Measurements from ENCODE around the gene DIP2C. TPM values are rescaled to one million over a fixed set of nuclear protein-coding genes. Genes with fewer than 3 reads are reported as not detected.
A peak's percentile ranks its signal among the peaks of the same experiment; 100 is the strongest.

The DIP2C gene
- total RNA-seq, 1 experiment from 2014 or later, result 11.0 TPM

GRCh38 chr10:663466-663751 is 26.1 kb downstream of the DIP2C start:
- TF ChIP-seq CTCF (IDR thresholded peaks at IDR 0.05; ENCODE audit: unreplicated experiment), result no peak
- Mint-ChIP-seq H3K4me1 (ENCODE audit: low read depth, unreplicated experiment) (peaks cover 14% of the 10 kb centered on the region), H3K9me3 (ENCODE audit: low read depth, unreplicated experiment) (no peaks in the 10 kb centered on the region), H3K27me3 (ENCODE audit: unreplicated experiment) (no peaks in the 10 kb centered on the region), H3K4me3 (ENCODE audit: low read depth, unreplicated experiment) (no peak overlapping the region), H3K36me3 (ENCODE audit: insufficient read depth, unreplicated experiment) (peaks cover 16% of the 10 kb centered on the region), H3K27ac (ENCODE audit: unreplicated experiment) (no peak overlapping the region)
- DNase-seq, result no peak
- CTCF ChIA-PET, result interaction anchor here (0.6 kb wide), 1 partner anchor 279 kb away, joined by 4 read pairs; no protein-coding TSS in a partner anchor
- intact Hi-C loops (cut with micrococcal nuclease; ENCODE audit: unreplicated experiment), result no loop called here
- BruUV-seq (replicated peaks), result no TSS peak

- Mint-ChIP-seq H3K27ac (ENCODE audit: unreplicated experiment) (no peak overlapping the region), H3K27me3 (ENCODE audit: unreplicated experiment) (no peaks in the 10 kb centered on the region), H3K36me3 (ENCODE audit: insufficient read depth, unreplicated experiment) (peaks cover 16% of the 10 kb centered on the region), H3K4me1 (ENCODE audit: low read depth, unreplicated experiment) (peaks cover 14% of the 10 kb centered on the region), H3K9me3 (ENCODE audit: low read depth, unreplicated experiment) (no peaks in the 10 kb centered on the region), H3K4me3 (ENCODE audit: low read depth, unreplicated experiment) (no peak overlapping the region)
- no TSS peak for BruUV-seq (replicated peaks)
- DNase-seq, result no peak
- TF ChIP-seq CTCF (IDR thresholded peaks at IDR 0.05; ENCODE audit: unreplicated experiment), result no peak
- intact Hi-C loops (cut with micrococcal nuclease; ENCODE audit: unreplicated experiment), result no loop called here
- CTCF ChIA-PET, result interaction anchor here (0.6 kb wide), 1 partner anchor 279 kb away, joined by 4 read pairs; no protein-coding TSS in a partner anchor
Measured at GRCh38 chr10:662686-663465, 26.6 kb downstream of the DIP2C start.

GRCh38 chr10:662223-662605 is 27.3 kb downstream of the DIP2C start:
- Mint-ChIP-seq H3K4me3 (ENCODE audit: low read depth, unreplicated experiment) (no peak overlapping the region), H3K4me1 (ENCODE audit: low read depth, unreplicated experiment) (peaks cover 14% of the 10 kb centered on the region), H3K36me3 (ENCODE audit: insufficient read depth, unreplicated experiment) (peaks cover 16% of the 10 kb centered on the region), H3K27ac (ENCODE audit: unreplicated experiment) (no peak overlapping the region), H3K27me3 (ENCODE audit: unreplicated experiment) (no peaks in the 10 kb centered on the region), H3K9me3 (ENCODE audit: low read depth, unreplicated experiment) (no peaks in the 10 kb centered on the region)
- no peak for DNase-seq
- intact Hi-C loops (cut with micrococcal nuclease; ENCODE audit: unreplicated experiment), result no loop called here
- CTCF ChIA-PET, result no interaction called here
- no TSS peak for BruUV-seq (replicated peaks)
- no peak for TF ChIP-seq CTCF (IDR thresholded peaks at IDR 0.05; ENCODE audit: unreplicated experiment)

- CTCF ChIA-PET, result no interaction called here
- no peak overlapping the region for H3K4me3 Mint-ChIP-seq (ENCODE audit: low read depth, unreplicated experiment)
- no TSS peak for BruUV-seq (replicated peaks)
- no peak for DNase-seq
- H3K9me3 Mint-ChIP-seq (ENCODE audit: low read depth, unreplicated experiment), result no peaks in the 10 kb centered on the region
- TF ChIP-seq CTCF (IDR thresholded peaks at IDR 0.05; ENCODE audit: unreplicated experiment), result no peak
- H3K27ac Mint-ChIP-seq (ENCODE audit: unreplicated experiment), result peak overlapping the region; percentile 0
- intact Hi-C loops (cut with micrococcal nuclease; ENCODE audit: unreplicated experiment), result no loop called here
- peaks cover 14% of the 10 kb centered on the region for H3K4me1 Mint-ChIP-seq (ENCODE audit: low read depth, unreplicated experiment)
- H3K27me3 Mint-ChIP-seq (ENCODE audit: unreplicated experiment), result no peaks in the 10 kb centered on the region
- H3K36me3 Mint-ChIP-seq (ENCODE audit: insufficient read depth, unreplicated experiment), result peaks cover 16% of the 10 kb centered on the region
Measured at GRCh38 chr10:661597-662222, 27.8 kb downstream of the DIP2C start.

Measured in Calu3 (cell line).